ENCODE results near the gene ZNRD2.
A peak's percentile ranks its signal among the peaks of the same experiment; 100 is the strongest.

ZNRD2 gene

DNA sequence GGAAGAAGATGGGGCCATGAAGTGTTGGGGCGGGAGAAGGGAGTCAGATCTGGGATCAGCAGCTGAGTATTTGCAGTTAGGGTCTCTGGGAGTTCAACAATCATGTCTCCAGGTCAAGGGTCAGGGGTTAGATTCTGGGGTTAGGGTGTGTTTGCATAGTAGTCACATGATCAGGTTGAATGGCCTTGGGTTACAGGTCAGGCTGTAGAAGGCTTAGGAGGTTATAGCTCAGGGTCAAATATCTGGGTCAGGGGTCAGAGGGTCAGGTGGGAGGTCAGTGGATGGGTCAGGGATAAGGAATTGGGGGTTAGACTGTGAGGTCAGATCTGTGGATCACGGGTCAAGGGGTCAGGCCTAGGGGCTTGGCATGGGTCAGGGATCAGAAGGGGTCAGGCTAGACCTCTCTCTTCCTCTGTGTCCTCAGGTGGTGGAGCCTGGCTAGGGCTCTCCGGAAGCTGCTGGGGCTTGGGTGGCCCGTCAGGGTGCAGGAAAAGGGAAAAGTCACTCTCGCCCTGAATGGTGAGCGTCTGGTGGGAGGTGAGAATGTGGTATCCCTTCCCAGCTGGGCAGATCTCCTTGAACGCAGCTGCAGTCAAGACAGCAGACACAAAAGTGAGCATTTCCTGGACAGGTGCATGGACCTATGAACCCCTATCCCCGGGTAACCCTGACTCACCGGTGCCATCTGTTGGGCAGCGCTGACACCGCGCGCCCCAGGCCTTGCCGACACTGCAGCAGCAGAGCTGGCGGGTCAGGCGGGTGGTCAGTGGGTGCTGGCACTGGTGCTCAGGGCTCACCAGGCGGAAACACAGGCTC, 18.5 kb upstream of the ZNRD2 start (continued):
- no peak for TF ChIP-seq ZFP69B (tag by site-specific recombination; IDR thresholded peaks at IDR 0.05)
- TF ChIP-seq ZEB2 (tag by site-specific recombination; IDR thresholded peaks at IDR 0.05) = 0 out of 2 replicates have a peak, but pooled peaks have one; percentile 28
- no peak for TF ChIP-seq ZNF791 (tag by site-specific recombination; IDR thresholded peaks at IDR 0.05)
- peak; percentile 100 for TF ChIP-seq BCL11A (tag by site-specific recombination; IDR thresholded peaks at IDR 0.05; ENCODE audit: low read depth)
- TF ChIP-seq ZNF175 (tag by site-specific recombination; IDR thresholded peaks at IDR 0.05) = no peak
- peak; percentile 24; the same call in 1 of the 2 replicates for TF ChIP-seq ZNF146 (tag by site-specific recombination; IDR thresholded peaks at IDR 0.05)
- TF ChIP-seq, protein P1, sequence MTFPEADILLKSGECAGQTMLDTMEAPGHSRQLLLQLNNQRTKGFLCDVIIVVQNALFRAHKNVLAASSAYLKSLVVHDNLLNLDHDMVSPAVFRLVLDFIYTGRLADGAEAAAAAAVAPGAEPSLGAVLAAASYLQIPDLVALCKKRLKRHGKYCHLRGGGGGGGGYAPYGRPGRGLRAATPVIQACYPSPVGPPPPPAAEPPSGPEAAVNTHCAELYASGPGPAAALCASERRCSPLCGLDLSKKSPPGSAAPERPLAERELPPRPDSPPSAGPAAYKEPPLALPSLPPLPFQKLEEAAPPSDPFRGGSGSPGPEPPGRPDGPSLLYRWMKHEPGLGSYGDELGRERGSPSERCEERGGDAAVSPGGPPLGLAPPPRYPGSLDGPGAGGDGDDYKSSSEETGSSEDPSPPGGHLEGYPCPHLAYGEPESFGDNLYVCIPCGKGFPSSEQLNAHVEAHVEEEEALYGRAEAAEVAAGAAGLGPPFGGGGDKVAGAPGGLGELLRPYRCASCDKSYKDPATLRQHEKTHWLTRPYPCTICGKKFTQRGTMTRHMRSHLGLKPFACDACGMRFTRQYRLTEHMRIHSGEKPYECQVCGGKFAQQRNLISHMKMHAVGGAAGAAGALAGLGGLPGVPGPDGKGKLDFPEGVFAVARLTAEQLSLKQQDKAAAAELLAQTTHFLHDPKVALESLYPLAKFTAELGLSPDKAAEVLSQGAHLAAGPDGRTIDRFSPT (tag by site-specific recombination; IDR thresholded peaks at IDR 0.05) = 0 out of 2 replicates have a peak, but pooled peaks have one; percentile 58
- no peak for TF ChIP-seq SCRT1 (tag by site-specific recombination; IDR thresholded peaks at IDR 0.05; ENCODE audit: borderline replicate concordance)

DNA sequence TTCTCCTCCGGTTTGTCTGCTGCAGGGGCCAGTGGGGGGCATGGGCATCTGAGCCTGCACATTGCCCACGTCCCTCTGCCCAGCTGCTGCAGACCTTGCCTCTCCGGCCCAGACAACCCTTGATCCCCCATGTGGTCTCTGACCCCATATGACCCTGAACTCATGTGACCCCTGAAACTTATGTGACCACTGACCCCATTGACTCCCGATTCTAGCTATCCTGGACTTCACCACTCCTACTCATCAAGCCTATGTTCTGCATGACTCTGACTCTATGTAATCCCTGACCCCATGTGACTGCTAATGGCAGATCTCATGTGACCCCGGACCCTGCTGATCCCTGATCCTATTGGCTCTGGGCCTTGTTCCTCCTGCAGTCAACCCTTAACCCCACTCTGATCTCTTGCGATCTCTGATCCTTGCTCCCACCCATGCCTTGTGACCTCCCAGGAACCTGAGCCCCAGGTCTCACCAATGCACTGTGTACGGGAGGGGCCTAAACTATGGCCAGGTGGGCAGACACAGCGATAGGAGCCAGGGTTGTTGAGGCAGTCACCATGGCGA, 17.8 kb upstream of the ZNRD2 start:
- peaks cover 5 to 51% of the 10 kb centered on the region in 2 experiments; a peak in 2 of 3 replicates for H3K36me3 ChIP-seq (ENCODE audit: control insufficient read depth in 2 of 2, insufficient read depth in 1 of 2, low read length in 2 of 2)
- TF ChIP-seq, protein P2, sequence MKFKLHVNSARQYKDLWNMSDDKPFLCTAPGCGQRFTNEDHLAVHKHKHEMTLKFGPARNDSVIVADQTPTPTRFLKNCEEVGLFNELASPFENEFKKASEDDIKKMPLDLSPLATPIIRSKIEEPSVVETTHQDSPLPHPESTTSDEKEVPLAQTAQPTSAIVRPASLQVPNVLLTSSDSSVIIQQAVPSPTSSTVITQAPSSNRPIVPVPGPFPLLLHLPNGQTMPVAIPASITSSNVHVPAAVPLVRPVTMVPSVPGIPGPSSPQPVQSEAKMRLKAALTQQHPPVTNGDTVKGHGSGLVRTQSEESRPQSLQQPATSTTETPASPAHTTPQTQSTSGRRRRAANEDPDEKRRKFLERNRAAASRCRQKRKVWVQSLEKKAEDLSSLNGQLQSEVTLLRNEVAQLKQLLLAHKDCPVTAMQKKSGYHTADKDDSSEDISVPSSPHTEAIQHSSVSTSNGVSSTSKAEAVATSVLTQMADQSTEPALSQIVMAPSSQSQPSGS (tag by site-specific recombination; IDR thresholded peaks at IDR 0.05; ENCODE audit: low read depth) = no peak
- 0 out of 2 replicates have a peak, but pooled peaks have one; percentile 12 for TF ChIP-seq GLIS2 (tag by site-specific recombination; IDR thresholded peaks at IDR 0.05)
- TF ChIP-seq ZNF16 (tag by site-specific recombination; IDR thresholded peaks at IDR 0.05; ENCODE audit: low read depth) = no peak
- peak; percentile 91 for TF ChIP-seq BCL11B (tag by site-specific recombination; IDR thresholded peaks at IDR 0.05; ENCODE audit: low read depth)
- no peak for TF ChIP-seq ZNF433 (tag by site-specific recombination; IDR thresholded peaks at IDR 0.05; ENCODE audit: low read depth)
- no peak for TF ChIP-seq ZNF354C (tag by site-specific recombination; IDR thresholded peaks at IDR 0.05; ENCODE audit: borderline replicate concordance, low read depth)
- TF ChIP-seq ZBTB7A (tag by site-specific recombination; IDR thresholded peaks at IDR 0.05; ENCODE audit: low read depth) = peak; percentile 14; the same call in 1 of the 2 replicates
- TF ChIP-seq ZNF626 (tag by site-specific recombination; IDR thresholded peaks at IDR 0.05) = no peak
- peak; percentile 68 for TF ChIP-seq BCL11A (tag by site-specific recombination; IDR thresholded peaks at IDR 0.05; ENCODE audit: low read depth)
- no peak for TF ChIP-seq ZNF837 (tag by site-specific recombination; IDR thresholded peaks at IDR 0.05)
- TF ChIP-seq, protein P3, sequence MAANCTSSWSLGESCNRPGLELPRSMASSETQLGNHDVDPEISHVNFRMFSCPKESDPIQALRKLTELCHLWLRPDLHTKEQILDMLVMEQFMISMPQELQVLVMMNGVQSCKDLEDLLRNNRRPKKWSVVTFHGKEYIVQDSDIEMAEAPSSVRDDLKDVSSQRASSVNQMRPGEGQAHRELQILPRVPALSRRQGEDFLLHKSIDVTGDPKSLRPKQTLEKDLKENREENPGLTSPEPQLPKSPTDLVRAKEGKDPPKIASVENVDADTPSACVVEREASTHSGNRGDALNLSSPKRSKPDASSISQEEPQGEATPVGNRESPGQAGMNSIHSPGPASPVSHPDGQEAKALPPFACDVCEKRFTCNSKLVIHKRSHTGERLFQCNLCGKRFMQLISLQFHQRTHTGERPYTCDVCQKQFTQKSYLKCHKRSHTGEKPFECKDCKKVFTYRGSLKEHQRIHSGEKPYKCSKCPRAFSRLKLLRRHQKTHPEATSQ (tag by site-specific recombination; IDR thresholded peaks at IDR 0.05) = no peak
- TF ChIP-seq TRIM28 (IDR thresholded peaks at IDR 0.05; ENCODE audit: borderline replicate concordance, low read length) = no peak
- TF ChIP-seq ZNF521 (tag by site-specific recombination; IDR thresholded peaks at IDR 0.05) = no peak
- no peak for TF ChIP-seq ZNF24 (tag by site-specific recombination; IDR thresholded peaks at IDR 0.05)
- TF ChIP-seq ZBTB8A (tag by site-specific recombination; IDR thresholded peaks at IDR 0.05) = no peak
- TF ChIP-seq ZNF146 (tag by site-specific recombination; IDR thresholded peaks at IDR 0.05) = no peak
- TF ChIP-seq REPIN1 (tag by site-specific recombination; IDR thresholded peaks at IDR 0.05; ENCODE audit: low read depth) = no peak
- ChIA-PET CTCF (interaction anchor here (0.6 to 4.3 kb wide), 17 partner anchors 8 to 880 kb away, joined by 3 to 53 read pairs (median 4); partner anchors contain the start of gene ZNRD2), POLR2A (interaction anchor here (0.5 to 2.1 kb wide), 5 partner anchors 12 to 53 kb away, joined by 3 to 9 read pairs (median 3); partner anchors contain the start of genes MALAT1 and SCYL1)
- H3K27ac ChIP-seq (ENCODE audit: extremely low read depth, low read depth, low read length) = no peak overlapping the region
- no peaks in the 10 kb centered on the region; the same call in 1 of the 2 replicates for H3K4me1 ChIP-seq (ENCODE audit: control insufficient read depth, insufficient read depth, low read length)
- H3K4me3 ChIP-seq (ENCODE audit: low read depth, low read length) = no peak overlapping the region
- H3K9me3 ChIP-seq (ENCODE audit: control insufficient read depth, insufficient read depth, low read depth, low read length) = no peaks in the 10 kb centered on the region
